GM10266 (cell line): Measurements from ENCODE around the gene PRR12.

Source experiments
- DNase-seq: peaks from one replicate; pipeline ENCODE4 v3.0.0; 2012; ENCODE audit errors: extremely low spot score
- TF ChIP-seq, protein P1 (sequence below): IDR thresholded peaks from 2 replicates; pipeline ENCODE4 v1.5.1; 2012; ENCODE audit warnings: mild to moderate bottlenecking, low read depth; ENCODE audit not compliant: control insufficient read depth, insufficient read depth; ENCODE audit errors: missing control alignments

The PRR12 gene, protein sequence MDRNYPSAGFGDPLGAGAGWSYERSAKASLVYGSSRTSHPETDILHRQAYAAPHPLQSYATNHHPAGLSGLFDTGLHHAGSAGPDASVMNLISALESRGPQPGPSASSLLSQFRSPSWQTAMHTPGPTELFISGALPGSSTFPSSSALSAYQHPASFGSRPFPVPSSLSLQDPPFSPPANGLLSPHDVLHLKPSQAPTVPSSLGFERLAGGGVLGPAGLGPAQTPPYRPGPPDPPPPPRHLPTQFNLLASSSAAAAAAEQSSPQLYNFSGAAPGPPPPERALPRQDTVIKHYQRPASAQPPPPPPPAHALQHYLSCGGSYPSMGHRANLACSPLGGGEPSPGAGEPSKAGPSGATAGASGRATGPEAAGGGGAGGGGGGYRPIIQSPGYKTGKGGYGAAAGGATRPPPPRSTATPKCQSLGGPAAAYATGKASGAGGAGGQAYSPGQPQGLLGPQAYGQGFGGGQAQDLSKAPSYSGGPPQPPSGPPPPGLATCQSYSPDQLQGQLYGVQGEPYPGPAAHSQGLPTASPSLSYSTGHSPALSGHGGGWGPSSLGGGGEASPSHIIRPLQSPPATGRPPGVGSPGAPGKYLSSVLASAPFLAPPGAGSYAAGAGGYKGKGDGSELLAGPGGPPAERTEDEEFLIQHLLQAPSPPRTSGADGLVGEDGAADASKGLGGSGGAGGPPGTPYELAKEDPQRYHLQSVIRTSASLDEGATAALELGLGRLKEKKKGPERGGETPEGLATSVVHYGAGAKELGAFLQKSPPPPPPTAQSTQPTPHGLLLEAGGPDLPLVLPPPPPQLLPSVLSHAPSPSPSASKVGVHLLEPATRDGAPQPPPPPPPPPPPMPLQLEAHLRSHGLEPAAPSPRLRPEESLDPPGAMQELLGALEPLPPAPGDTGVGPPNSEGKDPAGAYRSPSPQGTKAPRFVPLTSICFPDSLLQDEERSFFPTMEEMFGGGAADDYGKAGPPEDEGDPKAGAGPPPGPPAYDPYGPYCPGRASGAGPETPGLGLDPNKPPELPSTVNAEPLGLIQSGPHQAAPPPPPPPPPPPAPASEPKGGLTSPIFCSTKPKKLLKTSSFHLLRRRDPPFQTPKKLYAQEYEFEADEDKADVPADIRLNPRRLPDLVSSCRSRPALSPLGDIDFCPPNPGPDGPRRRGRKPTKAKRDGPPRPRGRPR (N-terminal part only)

DNA sequence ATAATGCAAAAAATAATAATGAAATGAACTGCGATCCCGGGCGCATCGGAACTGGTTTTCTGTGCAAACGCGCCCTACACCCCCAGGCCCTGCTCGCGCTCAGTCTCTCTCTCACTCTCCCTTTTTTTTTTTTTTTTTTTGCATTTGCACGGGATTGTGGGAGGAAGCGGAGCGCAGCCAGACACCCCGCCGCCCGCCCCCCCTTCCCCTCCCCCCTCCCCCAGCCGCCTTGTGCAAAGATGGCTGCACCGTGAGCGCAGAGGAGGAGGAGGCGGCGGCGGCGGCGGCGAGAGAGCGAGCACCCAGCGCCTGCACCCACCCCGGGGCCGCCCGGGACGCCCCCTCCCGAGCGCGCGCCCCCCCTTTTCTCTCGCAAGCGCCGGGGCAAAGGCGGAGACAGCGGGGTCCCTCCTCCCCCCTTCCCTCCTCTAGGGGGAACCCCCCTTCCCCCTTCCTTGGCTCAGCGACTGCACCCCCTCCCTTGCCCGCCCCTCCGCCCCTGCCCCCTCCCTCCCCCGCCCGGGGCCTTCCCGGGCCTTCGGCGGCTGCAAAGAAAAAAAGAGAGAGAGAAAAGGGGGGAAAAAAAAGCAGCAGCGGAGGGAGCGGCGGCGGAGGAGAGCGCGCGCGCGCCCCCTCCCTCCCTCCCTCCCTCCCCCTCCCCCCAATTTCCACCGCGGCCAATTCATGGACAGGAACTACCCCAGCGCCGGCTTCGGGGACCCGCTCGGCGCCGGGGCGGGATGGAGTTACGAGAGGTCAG, at the start of gene PRR12:
PRR12 (plus strand) TSS at position 212 of the 760 bp plus-strand sequence; CDS start at position 685, 473 bp downstream.
- TF ChIP-seq, protein P1, sequence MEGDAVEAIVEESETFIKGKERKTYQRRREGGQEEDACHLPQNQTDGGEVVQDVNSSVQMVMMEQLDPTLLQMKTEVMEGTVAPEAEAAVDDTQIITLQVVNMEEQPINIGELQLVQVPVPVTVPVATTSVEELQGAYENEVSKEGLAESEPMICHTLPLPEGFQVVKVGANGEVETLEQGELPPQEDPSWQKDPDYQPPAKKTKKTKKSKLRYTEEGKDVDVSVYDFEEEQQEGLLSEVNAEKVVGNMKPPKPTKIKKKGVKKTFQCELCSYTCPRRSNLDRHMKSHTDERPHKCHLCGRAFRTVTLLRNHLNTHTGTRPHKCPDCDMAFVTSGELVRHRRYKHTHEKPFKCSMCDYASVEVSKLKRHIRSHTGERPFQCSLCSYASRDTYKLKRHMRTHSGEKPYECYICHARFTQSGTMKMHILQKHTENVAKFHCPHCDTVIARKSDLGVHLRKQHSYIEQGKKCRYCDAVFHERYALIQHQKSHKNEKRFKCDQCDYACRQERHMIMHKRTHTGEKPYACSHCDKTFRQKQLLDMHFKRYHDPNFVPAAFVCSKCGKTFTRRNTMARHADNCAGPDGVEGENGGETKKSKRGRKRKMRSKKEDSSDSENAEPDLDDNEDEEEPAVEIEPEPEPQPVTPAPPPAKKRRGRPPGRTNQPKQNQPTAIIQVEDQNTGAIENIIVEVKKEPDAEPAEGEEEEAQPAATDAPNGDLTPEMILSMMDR, result no peak
- peak; percentile 92 for DNase-seq

DNA sequence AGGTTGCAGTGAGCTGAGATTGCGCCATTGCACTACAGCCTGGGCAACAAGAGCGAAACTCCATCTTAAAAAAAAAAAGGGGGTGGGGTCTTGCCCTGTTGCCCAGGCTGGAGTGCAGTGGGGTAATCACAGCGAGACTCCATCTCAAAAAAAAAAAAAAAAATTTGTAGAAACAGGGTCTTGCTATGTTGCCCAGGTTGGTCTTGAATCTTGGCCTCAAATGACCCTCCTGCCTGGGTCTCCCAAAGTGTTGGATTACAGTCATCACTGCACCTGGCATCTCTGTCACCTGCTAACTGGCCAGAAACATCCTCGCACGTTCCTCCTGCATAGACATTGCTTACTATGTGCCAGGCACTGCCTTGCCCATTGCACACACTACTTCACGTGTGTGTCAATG, 49.1 kb upstream of the PRR12 start:
- TF ChIP-seq, protein P1, result no peak
- DNase-seq, result no peak

DNA sequence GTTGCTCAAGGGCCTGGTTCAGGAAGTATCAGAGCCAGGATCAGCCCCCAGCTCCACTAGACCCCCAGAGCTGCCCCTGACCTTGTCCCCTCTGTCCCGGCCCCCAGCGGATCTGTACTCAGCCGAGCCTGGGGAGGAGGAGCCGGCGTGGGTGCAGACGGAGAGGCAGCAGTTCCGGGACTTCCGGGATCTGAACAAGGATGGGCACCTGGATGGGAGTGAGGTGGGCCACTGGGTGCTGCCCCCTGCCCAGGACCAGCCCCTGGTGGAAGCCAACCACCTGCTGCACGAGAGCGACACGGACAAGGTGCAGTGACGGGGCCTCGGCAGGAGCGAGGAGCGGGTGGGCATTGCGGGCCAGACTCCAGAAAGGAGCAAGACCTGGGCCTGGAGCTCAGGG, 48.5 kb upstream of the PRR12 start:
- no peak for DNase-seq
- TF ChIP-seq, protein P1, result no peak

DNA sequence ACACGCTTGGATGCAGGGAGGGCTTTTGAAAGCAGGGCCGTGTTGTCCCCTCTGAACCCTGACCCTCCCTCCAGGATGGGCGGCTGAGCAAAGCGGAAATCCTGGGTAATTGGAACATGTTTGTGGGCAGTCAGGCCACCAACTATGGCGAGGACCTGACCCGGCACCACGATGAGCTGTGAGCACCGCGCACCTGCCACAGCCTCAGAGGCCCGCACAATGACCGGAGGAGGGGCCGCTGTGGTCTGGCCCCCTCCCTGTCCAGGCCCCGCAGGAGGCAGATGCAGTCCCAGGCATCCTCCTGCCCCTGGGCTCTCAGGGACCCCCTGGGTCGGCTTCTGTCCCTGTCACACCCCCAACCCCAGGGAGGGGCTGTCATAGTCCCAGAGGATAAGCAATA, 48.0 kb upstream of the PRR12 start:
- TF ChIP-seq, protein P1, result no peak

DNA sequence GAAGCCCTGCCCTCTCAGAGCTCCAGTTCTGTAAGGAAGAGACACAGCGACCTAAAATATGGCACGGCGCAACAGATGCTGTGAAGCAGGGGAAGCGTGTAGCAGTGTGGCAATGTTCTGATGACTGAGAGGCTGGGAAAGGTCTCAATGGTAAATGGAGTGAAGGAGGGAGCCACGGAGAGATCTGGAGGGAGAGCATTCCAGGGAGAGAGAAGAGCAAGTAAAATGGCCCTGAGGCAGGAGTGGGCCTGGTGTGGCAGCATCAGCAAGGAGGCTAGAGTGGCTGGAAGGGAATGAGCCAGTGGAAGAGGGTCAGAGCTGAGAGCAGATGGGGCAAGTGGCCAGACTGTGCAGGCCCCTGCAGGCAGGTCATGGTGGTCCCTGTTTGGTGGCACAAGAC, 46.8 kb upstream of the PRR12 start:
- DNase-seq, result no peak
- TF ChIP-seq, protein P1, result no peak

More for the DNA sequence above, 48.0 kb upstream of the PRR12 start:
- no peak for DNase-seq

DNA sequence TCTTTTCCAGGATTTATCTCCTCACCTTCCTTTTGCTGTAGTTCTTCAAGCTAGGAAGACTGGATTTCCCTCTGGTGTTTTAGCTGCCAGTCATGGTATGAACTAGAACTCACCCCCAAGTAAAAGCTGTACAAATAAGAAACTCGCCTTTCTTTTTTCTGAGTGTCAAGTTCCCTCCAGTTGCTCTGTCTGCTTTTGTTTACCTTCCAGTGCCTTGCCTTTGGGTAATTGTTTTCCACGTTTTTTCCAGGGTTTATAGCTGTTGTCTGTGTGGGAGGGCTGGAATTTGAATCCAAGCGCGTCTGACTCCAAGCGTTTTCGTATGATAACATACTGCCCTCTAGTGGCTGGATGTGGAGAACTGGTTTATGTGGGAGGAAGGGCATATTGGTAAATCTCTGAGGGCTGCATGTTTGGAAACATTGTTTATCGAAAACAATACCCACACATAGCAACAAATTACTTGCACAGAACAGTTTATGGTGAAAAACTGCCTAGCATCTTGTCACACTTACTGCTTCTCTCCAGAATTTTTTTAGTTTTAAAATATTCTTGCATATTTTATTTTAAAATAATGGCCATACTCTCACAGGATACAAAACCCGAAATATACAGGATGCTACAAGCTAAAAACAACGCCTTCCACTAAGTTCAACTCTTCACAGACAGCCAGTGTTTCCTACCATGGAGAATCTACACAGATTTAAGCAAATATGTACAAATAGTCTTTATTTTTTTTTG, 44.0 kb upstream of the PRR12 start:
- TF ChIP-seq, protein P1, result peak; percentile 90
- peak; percentile 85 for DNase-seq
